ENCODE measurements around the gene VPS37C.
"Not testable (repeated sequence)": the region's sequence is repeated elsewhere in the genome, so short reads cannot be mapped to it uniquely, and the experiment has no call there.

The VPS37C gene

DNA sequence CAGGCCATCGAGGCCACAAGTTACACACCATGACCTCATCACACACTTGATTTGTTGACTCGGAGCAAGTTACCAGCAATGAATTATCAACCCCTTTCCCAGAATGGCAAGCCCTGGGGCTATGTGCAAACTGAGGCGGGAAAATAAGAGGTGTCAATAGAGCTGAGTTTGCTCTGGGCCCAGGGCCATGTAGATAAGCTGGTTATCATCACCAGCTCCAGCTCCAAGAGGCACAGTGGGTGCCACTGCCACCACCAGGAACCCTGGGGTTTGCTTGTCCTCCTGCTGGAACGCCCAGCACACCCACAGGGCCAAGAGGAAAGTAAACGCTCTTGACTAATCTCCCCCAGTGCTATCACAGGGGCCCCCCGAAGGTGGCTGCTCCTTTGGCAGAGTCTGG lies 13.0 kb upstream of the VPS37C start:
- 83% methylated on average over 6 of the region's 6 CpGs for WGBS
- Histone ChIP-seq H3K4me3 (ENCODE audit: low read length) (no peak overlapping the region), H3K27ac (ENCODE audit: low read depth, low read length) (no peak overlapping the region), H3K9ac (ENCODE audit: low read depth, low read length) (no peak overlapping the region), H3K9me3 (ENCODE audit: insufficient read depth, low read depth, low read length) (no peaks in the 10 kb centered on the region), H3K36me3 (ENCODE audit: insufficient read depth, low read length) (no peaks in the 10 kb centered on the region), H3K4me1 (ENCODE audit: insufficient read depth, low read length) (no peaks in the 10 kb centered on the region), H3K27me3 (ENCODE audit: insufficient read depth, low read length) (0 out of 2 replicates have a peak, but pooled peaks cover 3% of the 10 kb centered on the region)

DNA sequence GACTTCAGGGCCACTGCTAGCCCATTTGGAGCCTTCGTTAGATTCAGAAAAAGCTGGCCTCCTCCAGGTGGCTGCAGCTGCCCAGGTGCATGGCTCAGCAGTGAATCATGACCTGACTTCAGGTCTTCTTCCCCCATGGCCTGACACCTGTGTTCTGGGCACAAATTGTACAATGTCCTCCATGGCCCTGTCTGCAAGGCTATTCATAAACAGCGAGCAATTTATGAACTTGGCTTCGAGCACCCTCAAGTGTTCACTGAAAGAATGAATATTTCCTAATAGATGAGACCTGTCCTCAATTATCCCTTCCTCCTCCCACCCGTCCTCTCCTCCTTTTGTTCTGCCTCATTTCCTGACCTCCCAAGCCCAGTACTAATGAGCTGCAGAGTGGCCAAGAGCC lies 12.2 kb upstream of the VPS37C start:
- Histone ChIP-seq H3K27me3 (ENCODE audit: insufficient read depth, low read length) (0 out of 2 replicates have a peak, but pooled peaks cover 3% of the 10 kb centered on the region), H3K4me1 (ENCODE audit: insufficient read depth, low read length) (no peaks in the 10 kb centered on the region), H3K4me3 (ENCODE audit: low read length) (no peak overlapping the region), H3K27ac (ENCODE audit: low read depth, low read length) (no peak overlapping the region), H3K9me3 (ENCODE audit: insufficient read depth, low read depth, low read length) (no peaks in the 10 kb centered on the region), H3K9ac (ENCODE audit: low read depth, low read length) (no peak overlapping the region), H3K36me3 (ENCODE audit: insufficient read depth, low read length) (no peaks in the 10 kb centered on the region)
- 89% methylated on average over 4 of the region's 4 CpGs for WGBS

- Histone ChIP-seq H3K27ac (ENCODE audit: low read depth, low read length) (no peak overlapping the region), H3K27me3 (ENCODE audit: insufficient read depth, low read length) (0 out of 2 replicates have a peak, but pooled peaks cover 3% of the 10 kb centered on the region), H3K9me3 (ENCODE audit: insufficient read depth, low read depth, low read length) (no peaks in the 10 kb centered on the region), H3K36me3 (ENCODE audit: insufficient read depth, low read length) (no peaks in the 10 kb centered on the region), H3K4me1 (ENCODE audit: insufficient read depth, low read length) (no peaks in the 10 kb centered on the region), H3K9ac (ENCODE audit: low read depth, low read length) (no peak overlapping the region), H3K4me3 (ENCODE audit: low read length) (no peak overlapping the region)
- 94% methylated on average over 3 of the region's 3 CpGs for WGBS
These were observed 11.7 kb upstream of the VPS37C start for GRCh38 chr11:61172888-61173287.

GRCh38 chr11:61172356-61172755 lies 11.1 kb upstream of the VPS37C start:
- no peaks in the 10 kb centered on the region for H3K4me1 ChIP-seq (ENCODE audit: insufficient read depth, low read length)
- no peak overlapping the region for H3K9ac ChIP-seq (ENCODE audit: low read depth, low read length)
- H3K27ac ChIP-seq (ENCODE audit: low read depth, low read length), result no peak overlapping the region
- 87% methylated on average over 5 of the region's 5 CpGs for WGBS
- no peaks in the 10 kb centered on the region for H3K9me3 ChIP-seq (ENCODE audit: insufficient read depth, low read depth, low read length)
- H3K4me3 ChIP-seq (ENCODE audit: low read length), result no peak overlapping the region
- H3K36me3 ChIP-seq (ENCODE audit: insufficient read depth, low read length), result no peaks in the 10 kb centered on the region
- H3K27me3 ChIP-seq (ENCODE audit: insufficient read depth, low read length), result 0 out of 2 replicates have a peak, but pooled peaks cover 3% of the 10 kb centered on the region

- Histone ChIP-seq H3K4me3 (ENCODE audit: low read length) (no peak overlapping the region), H3K9ac (ENCODE audit: low read depth, low read length) (no peak overlapping the region), H3K4me1 (ENCODE audit: insufficient read depth, low read length) (no peaks in the 10 kb centered on the region), H3K27me3 (ENCODE audit: insufficient read depth, low read length) (0 out of 2 replicates have a peak, but pooled peaks cover 3% of the 10 kb centered on the region), H3K27ac (ENCODE audit: low read depth, low read length) (no peak overlapping the region), H3K36me3 (ENCODE audit: insufficient read depth, low read length) (no peaks in the 10 kb centered on the region), H3K9me3 (ENCODE audit: insufficient read depth, low read depth, low read length) (no peaks in the 10 kb centered on the region)
- 88% methylated on average over 3 of the region's 3 CpGs for WGBS
These were observed 10.7 kb upstream of the VPS37C start for GRCh38 chr11:61171907-61172306.

GRCh38 chr11:61170566-61170965 lies 9.3 kb upstream of the VPS37C start:
- H3K9me3 ChIP-seq (ENCODE audit: insufficient read depth, low read depth, low read length), result no peaks in the 10 kb centered on the region
- 0 out of 2 replicates have a peak, but pooled peaks cover 3% of the 10 kb centered on the region for H3K27me3 ChIP-seq (ENCODE audit: insufficient read depth, low read length)
- no peaks in the 10 kb centered on the region for H3K4me1 ChIP-seq (ENCODE audit: insufficient read depth, low read length)
- no peak overlapping the region for H3K9ac ChIP-seq (ENCODE audit: low read depth, low read length)
- WGBS, result 85% methylated on average over 9 of the region's 9 CpGs
- no peaks in the 10 kb centered on the region for H3K36me3 ChIP-seq (ENCODE audit: insufficient read depth, low read length)
- no peak overlapping the region for H3K4me3 ChIP-seq (ENCODE audit: low read length)
- H3K27ac ChIP-seq (ENCODE audit: low read depth, low read length), result no peak overlapping the region

DNA sequence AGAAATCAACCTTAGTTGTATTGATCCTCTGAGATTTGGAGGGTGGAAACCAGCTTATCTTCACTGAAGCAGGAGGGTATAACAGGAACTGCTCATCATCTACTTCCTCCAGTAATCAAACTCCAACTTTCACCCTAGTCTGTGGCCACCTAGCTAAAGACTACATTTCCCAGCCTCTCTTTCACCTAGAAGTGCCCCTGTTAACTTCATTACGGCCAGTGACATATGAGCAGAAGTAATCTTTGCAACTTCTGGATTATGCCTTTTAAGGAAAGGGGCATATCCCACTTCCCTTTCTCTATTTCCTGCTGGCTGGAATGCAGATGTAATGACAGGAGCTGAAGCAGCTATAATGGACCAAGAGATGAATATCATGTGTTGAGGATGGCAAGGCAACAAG lies 7.6 kb upstream of the VPS37C start:
- no peak overlapping the region for H3K9ac ChIP-seq (ENCODE audit: low read depth, low read length)
- H3K27me3 ChIP-seq (ENCODE audit: insufficient read depth, low read length), result no peaks in the 10 kb centered on the region
- no peaks in the 10 kb centered on the region for H3K4me1 ChIP-seq (ENCODE audit: insufficient read depth, low read length)
- no peaks in the 10 kb centered on the region for H3K36me3 ChIP-seq (ENCODE audit: insufficient read depth, low read length)
- no peak overlapping the region for H3K27ac ChIP-seq (ENCODE audit: low read depth, low read length)
- 95% methylated on average over 1 of the region's 1 CpG for WGBS
- H3K4me3 ChIP-seq (ENCODE audit: low read length), result no peak overlapping the region
- H3K9me3 ChIP-seq (ENCODE audit: insufficient read depth, low read depth, low read length), result no peaks in the 10 kb centered on the region

DNA sequence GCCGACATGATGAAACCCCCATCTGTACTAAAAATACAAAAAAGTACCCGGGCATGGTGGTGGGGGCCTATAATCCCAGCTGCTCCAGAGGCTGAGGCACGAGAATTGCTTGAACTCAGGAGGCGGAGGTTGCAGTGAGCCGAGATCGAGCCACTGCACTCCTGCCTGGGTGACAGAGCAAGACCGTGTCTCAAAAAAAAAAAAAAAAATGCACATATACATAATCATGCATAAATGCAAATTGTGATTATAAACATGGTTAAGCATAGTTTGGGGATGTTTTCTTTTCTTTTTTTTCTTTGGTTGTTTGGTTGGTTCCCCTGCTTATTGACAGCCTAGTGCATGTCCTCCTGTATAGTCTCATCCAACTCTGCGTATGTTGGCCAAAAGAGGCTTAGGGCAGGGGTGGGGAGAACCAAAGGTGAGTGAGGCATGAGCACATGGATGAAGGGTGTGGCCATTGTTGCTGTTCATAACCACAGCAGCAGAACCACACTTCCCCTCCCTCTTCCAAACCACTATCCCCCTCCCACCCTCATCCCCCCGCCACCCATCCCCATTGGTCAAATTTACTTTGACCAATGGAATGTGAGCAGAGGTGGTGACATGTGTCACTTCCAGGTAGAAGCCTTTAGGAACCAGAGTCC lies 6.9 kb upstream of the VPS37C start:
- Histone ChIP-seq H3K9me3 (ENCODE audit: insufficient read depth, low read depth, low read length) (no peaks in the 10 kb centered on the region), H3K9ac (ENCODE audit: low read depth, low read length) (no peak overlapping the region), H3K27me3 (ENCODE audit: insufficient read depth, low read length) (no peaks in the 10 kb centered on the region), H3K4me1 (ENCODE audit: insufficient read depth, low read length) (no peaks in the 10 kb centered on the region), H3K4me3 (ENCODE audit: low read length) (no peak overlapping the region), H3K36me3 (ENCODE audit: insufficient read depth, low read length) (no peaks in the 10 kb centered on the region), H3K27ac (ENCODE audit: low read depth, low read length) (no peak overlapping the region)
- WGBS, result 93% methylated on average over 7 of the region's 9 CpGs

GRCh38 chr11:61166331-61166730 lies 5.1 kb upstream of the VPS37C start:
- not testable (repeated sequence) for H3K36me3 ChIP-seq (ENCODE audit: insufficient read depth, low read length); H3K9me3 ChIP-seq (ENCODE audit: insufficient read depth, low read depth, low read length); H3K9ac ChIP-seq (ENCODE audit: low read depth, low read length); H3K27me3 ChIP-seq (ENCODE audit: insufficient read depth, low read length); H3K27ac ChIP-seq (ENCODE audit: low read depth, low read length); H3K4me3 ChIP-seq (ENCODE audit: low read length); H3K4me1 ChIP-seq (ENCODE audit: insufficient read depth, low read length)
- WGBS, result 94% methylated on average over 27 of the region's 31 CpGs

DNA sequence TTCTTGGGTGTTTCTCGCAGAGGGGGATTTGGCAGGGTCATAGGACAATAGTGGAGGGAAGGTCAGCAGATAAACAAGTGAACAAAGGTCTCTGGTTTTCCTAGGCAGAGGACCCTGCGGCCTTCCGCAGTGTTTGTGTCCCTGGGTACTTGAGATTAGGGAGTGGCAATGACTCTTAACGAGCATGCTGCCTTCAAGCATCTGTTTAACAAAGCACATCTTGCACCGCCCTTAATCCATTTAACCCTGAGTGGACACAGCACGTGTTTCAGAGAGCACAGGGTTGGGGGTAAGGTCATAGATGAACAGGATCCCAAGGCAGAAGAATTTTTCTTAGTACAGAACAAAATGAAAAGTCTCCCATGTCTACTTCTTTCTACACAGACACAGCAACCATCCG lies 4.6 kb upstream of the VPS37C start:
- not testable (repeated sequence) for H3K27me3 ChIP-seq (ENCODE audit: insufficient read depth, low read length); H3K4me1 ChIP-seq (ENCODE audit: insufficient read depth, low read length); H3K27ac ChIP-seq (ENCODE audit: low read depth, low read length); H3K36me3 ChIP-seq (ENCODE audit: insufficient read depth, low read length); H3K9me3 ChIP-seq (ENCODE audit: insufficient read depth, low read depth, low read length); H3K9ac ChIP-seq (ENCODE audit: low read depth, low read length); H3K4me3 ChIP-seq (ENCODE audit: low read length)
- WGBS, result no CpG with 5 or more reads among the region's 7 CpGs

- Histone ChIP-seq H3K36me3 (ENCODE audit: insufficient read depth, low read length) (no peaks in the 10 kb centered on the region), H3K9ac (ENCODE audit: low read depth, low read length) (no peak overlapping the region), H3K9me3 (ENCODE audit: insufficient read depth, low read depth, low read length) (no peaks in the 10 kb centered on the region), H3K27ac (ENCODE audit: low read depth, low read length) (no peak overlapping the region), H3K27me3 (ENCODE audit: insufficient read depth, low read length) (no peaks in the 10 kb centered on the region), H3K4me1 (ENCODE audit: insufficient read depth, low read length) (peaks cover 14% of the 10 kb centered on the region), H3K4me3 (ENCODE audit: low read length) (no peak overlapping the region)
- WGBS, result 92% methylated on average over 13 of the region's 13 CpGs
These were observed 3.6 kb upstream of the VPS37C start for GRCh38 chr11:61164606-61165424.

Data from HUES64 (cell line).